ENCODE results near the gene ZBTB16. TPM values are rescaled to one million over a fixed set of nuclear protein-coding genes. Genes with fewer than 3 reads are reported as not detected.

The ZBTB16 gene
- total RNA-seq, 1 experiment from 2014 or later = 0.44 TPM

GRCh38 chr11:114137838-114138237 lies 78.3 kb downstream of the ZBTB16 start:
- Histone ChIP-seq H3K4me1 (replicated peaks; ENCODE audit: insufficient read depth) (no peaks in the 10 kb centered on the region), H3K4me3 (no peak overlapping the region), H4K20me1 (ENCODE audit: insufficient read depth) (no peaks in the 10 kb centered on the region), H3K79me2 (ENCODE audit: low read depth) (no peaks in the 10 kb centered on the region), H3K9me3 (ENCODE audit: insufficient read depth, low read depth) (no peaks in the 10 kb centered on the region), H3F3A (ENCODE audit: insufficient read depth, low read depth) (no peaks in the 10 kb centered on the region), H3K27ac (no peak overlapping the region), H3K27me3 (ENCODE audit: insufficient read depth, low read depth) (peaks cover 92% of the 10 kb centered on the region), H2AFZ (no peak overlapping the region), H3K4me2 (no peak overlapping the region), H3K36me3 (ENCODE audit: low read depth) (no peaks in the 10 kb centered on the region), H3K9me2 (ENCODE audit: insufficient read depth) (no peaks in the 10 kb centered on the region)
- intact Hi-C loops (cut with micrococcal nuclease; ENCODE audit: unreplicated experiment) = no loop called here
- ChIA-PET POLR2A (ENCODE audit: unreplicated experiment) (no interaction called here), CTCF (no interaction called here)
- TF ChIP-seq CTCF (conservative IDR thresholded peaks at IDR 0.05) = no peak
- TF ChIP-seq EZH2 (IDR thresholded peaks at IDR 0.05; ENCODE audit: low read depth) = no peak
- no peak for DNase-seq
- no TSS peak for BruUV-seq (replicated peaks)

GRCh38 chr11:114138411-114138810 lies 78.9 kb downstream of the ZBTB16 start:
- Histone ChIP-seq H4K20me1 (ENCODE audit: insufficient read depth) (no peaks in the 10 kb centered on the region), H3K79me2 (ENCODE audit: low read depth) (no peaks in the 10 kb centered on the region), H3K27me3 (ENCODE audit: insufficient read depth, low read depth) (peaks cover 92% of the 10 kb centered on the region), H3K4me2 (no peak overlapping the region), H2AFZ (no peak overlapping the region), H3K4me3 (no peak overlapping the region), H3F3A (ENCODE audit: insufficient read depth, low read depth) (no peaks in the 10 kb centered on the region), H3K4me1 (replicated peaks; ENCODE audit: insufficient read depth) (no peaks in the 10 kb centered on the region), H3K27ac (no peak overlapping the region), H3K36me3 (ENCODE audit: low read depth) (no peaks in the 10 kb centered on the region), H3K9me2 (ENCODE audit: insufficient read depth) (no peaks in the 10 kb centered on the region), H3K9me3 (ENCODE audit: insufficient read depth, low read depth) (no peaks in the 10 kb centered on the region)
- DNase-seq = no peak
- TF ChIP-seq CTCF (conservative IDR thresholded peaks at IDR 0.05) = no peak
- TF ChIP-seq EZH2 (IDR thresholded peaks at IDR 0.05; ENCODE audit: low read depth) = no peak
- CTCF ChIA-PET = no interaction called here
- intact Hi-C loops (cut with micrococcal nuclease; ENCODE audit: unreplicated experiment) = no loop called here
- no TSS peak for BruUV-seq (replicated peaks)
- POLR2A ChIA-PET (ENCODE audit: unreplicated experiment) = no interaction called here

- Histone ChIP-seq H3F3A (ENCODE audit: insufficient read depth, low read depth) (no peaks in the 10 kb centered on the region), H2AFZ (no peak overlapping the region), H3K79me2 (ENCODE audit: low read depth) (no peaks in the 10 kb centered on the region), H3K9me3 (ENCODE audit: insufficient read depth, low read depth) (no peaks in the 10 kb centered on the region), H3K4me3 (no peak overlapping the region), H3K4me1 (replicated peaks; ENCODE audit: insufficient read depth) (no peaks in the 10 kb centered on the region), H3K27ac (no peak overlapping the region), H4K20me1 (ENCODE audit: insufficient read depth) (no peaks in the 10 kb centered on the region), H3K4me2 (no peak overlapping the region), H3K27me3 (ENCODE audit: insufficient read depth, low read depth) (peaks cover 93% of the 10 kb centered on the region), H3K36me3 (ENCODE audit: low read depth) (no peaks in the 10 kb centered on the region), H3K9me2 (ENCODE audit: insufficient read depth) (no peaks in the 10 kb centered on the region)
- ChIA-PET POLR2A (ENCODE audit: unreplicated experiment) (no interaction called here), CTCF (no interaction called here)
- no TSS peak for BruUV-seq (replicated peaks)
- intact Hi-C loops (cut with micrococcal nuclease; ENCODE audit: unreplicated experiment) = no loop called here
- no peak for TF ChIP-seq EZH2 (IDR thresholded peaks at IDR 0.05; ENCODE audit: low read depth)
- TF ChIP-seq CTCF (conservative IDR thresholded peaks at IDR 0.05) = no peak
- no peak for DNase-seq
These were observed 81.3 kb downstream of the ZBTB16 start for GRCh38 chr11:114140826-114141225.
